ENCODE measurements around the gene TUBD1. TPM values are rescaled to one million over a fixed set of nuclear protein-coding genes. Genes with fewer than 3 reads are reported as not detected.

TUBD1 gene
- total RNA-seq, 2 experiments from 2014 or later, result 8.6 to 13.0 TPM

- H3K36me3 ChIP-seq (ENCODE audit: insufficient read depth, low read length), result peaks cover 52% of the 10 kb centered on the region
- CTCF ChIA-PET (ENCODE audit: unreplicated experiment), result no interaction called here
- BruUV-seq (replicated peaks), result no TSS peak
These were observed 14.1 kb downstream of the TUBD1 start for GRCh38 chr17:59878624-59879023.

GRCh38 chr17:59877965-59878364, 14.8 kb downstream of the TUBD1 start:
- POLR2A ChIA-PET, result interaction anchor here (0.5 to 0.7 kb wide), 2 partner anchors 265 to 554 kb away, joined by 3 to 4 read pairs; no protein-coding TSS in a partner anchor
- Histone ChIP-seq H3K9me2 (ENCODE audit: insufficient read depth, low read length) (no peaks in the 10 kb centered on the region), H4K20me1 (ENCODE audit: insufficient read depth, low read length) (no peaks in the 10 kb centered on the region), H3K27ac (ENCODE audit: low read depth, low read length, poor library complexity, severe bottlenecking) (no peak overlapping the region), H3K9me3 (ENCODE audit: low read length) (no peaks in the 10 kb centered on the region), H3K36me3 (ENCODE audit: insufficient read depth, low read length) (peaks cover 49% of the 10 kb centered on the region), H3K4me2 (ENCODE audit: low read length) (no peak overlapping the region), H3K4me1 (ENCODE audit: insufficient read depth, low read length, poor library complexity, severe bottlenecking) (no peaks in the 10 kb centered on the region), H2AFZ (ENCODE audit: low read length) (no peak overlapping the region), H3K4me3 (ENCODE audit: low read depth, low read length, poor library complexity, severe bottlenecking) (no peak overlapping the region), H3K79me2 (ENCODE audit: insufficient read depth, low read depth, low read length) (no peaks in the 10 kb centered on the region)
- no TSS peak for BruUV-seq (replicated peaks)
- DNase-seq (ENCODE audit: low spot score), result no peak
- TF ChIP-seq CTCF (conservative IDR thresholded peaks at IDR 0.05; ENCODE audit: low read length), result no peak
- CTCF ChIA-PET (ENCODE audit: unreplicated experiment), result no interaction called here
- intact Hi-C loops (cut with micrococcal nuclease; ENCODE audit: unreplicated experiment), result no loop called here

More at GRCh38 chr17:59878624-59879023, 14.1 kb downstream of the TUBD1 start:
- intact Hi-C loops (cut with micrococcal nuclease; ENCODE audit: unreplicated experiment), result no loop called here
- TF ChIP-seq EZH2phosphoT487 (IDR thresholded peaks at IDR 0.05; ENCODE audit: borderline replicate concordance, low read depth, low read length) (no peak), CTCF (conservative IDR thresholded peaks at IDR 0.05; ENCODE audit: low read length) (no peak)
- POLR2A ChIA-PET, result interaction anchor here (0.7 kb wide), 2 partner anchors 13 to 119 kb away, joined by 3 read pairs; no protein-coding TSS in a partner anchor
- H3K79me2 ChIP-seq (ENCODE audit: insufficient read depth, low read depth, low read length), result no peaks in the 10 kb centered on the region
- no peak overlapping the region for H2AFZ ChIP-seq (ENCODE audit: low read length)
- no peak overlapping the region for H3K27ac ChIP-seq (ENCODE audit: low read depth, low read length, poor library complexity, severe bottlenecking)
- H3K9me2 ChIP-seq (ENCODE audit: insufficient read depth, low read length), result no peaks in the 10 kb centered on the region
- no peak overlapping the region for H3K4me2 ChIP-seq (ENCODE audit: low read length)
- no peaks in the 10 kb centered on the region for H3K9me3 ChIP-seq (ENCODE audit: low read length)
- DNase-seq (ENCODE audit: low spot score), result no peak
- H3K4me1 ChIP-seq (ENCODE audit: insufficient read depth, low read length, poor library complexity, severe bottlenecking), result no peaks in the 10 kb centered on the region
- no peaks in the 10 kb centered on the region for H4K20me1 ChIP-seq (ENCODE audit: insufficient read depth, low read length)
- no peak overlapping the region for H3K4me3 ChIP-seq (ENCODE audit: low read depth, low read length, poor library complexity, severe bottlenecking)

- ChIA-PET POLR2A (interaction anchor here (0.7 kb wide), 1 partner anchor 100 kb away, joined by 3 read pairs; no protein-coding TSS in a partner anchor), CTCF (ENCODE audit: unreplicated experiment) (no interaction called here)
- BruUV-seq (replicated peaks), result no TSS peak
- Histone ChIP-seq H4K20me1 (ENCODE audit: insufficient read depth, low read length) (no peaks in the 10 kb centered on the region), H3K4me1 (ENCODE audit: insufficient read depth, low read length, poor library complexity, severe bottlenecking) (no peaks in the 10 kb centered on the region), H2AFZ (ENCODE audit: low read length) (no peak overlapping the region), H3K4me3 (ENCODE audit: low read depth, low read length, poor library complexity, severe bottlenecking) (no peak overlapping the region), H3K9me3 (ENCODE audit: low read length) (no peaks in the 10 kb centered on the region), H3K9me2 (ENCODE audit: insufficient read depth, low read length) (no peaks in the 10 kb centered on the region), H3K4me2 (ENCODE audit: low read length) (no peak overlapping the region), H3K27ac (ENCODE audit: low read depth, low read length, poor library complexity, severe bottlenecking) (no peak overlapping the region), H3K36me3 (ENCODE audit: insufficient read depth, low read length) (peaks cover 47% of the 10 kb centered on the region), H3K79me2 (ENCODE audit: insufficient read depth, low read depth, low read length) (no peaks in the 10 kb centered on the region)
- intact Hi-C loops (cut with micrococcal nuclease; ENCODE audit: unreplicated experiment), result no loop called here
- TF ChIP-seq EZH2phosphoT487 (IDR thresholded peaks at IDR 0.05; ENCODE audit: borderline replicate concordance, low read depth, low read length) (no peak), CTCF (conservative IDR thresholded peaks at IDR 0.05; ENCODE audit: low read length) (no peak)
- DNase-seq (ENCODE audit: low spot score), result no peak
These were observed 16.6 kb downstream of the TUBD1 start for GRCh38 chr17:59876107-59876506.

All from OCI-LY7 (cell line).